Dedifferentiated amniotic fluid mesenchymal stem cell (primary cell): ENCODE data around the gene TNS2.
"Not testable (repeated sequence)": the region's sequence is repeated elsewhere in the genome, so short reads cannot be mapped to it uniquely, and the experiment has no call there.

Experiments
- DNase-seq: peaks from one replicate; pipeline ENCODE4 v3.0.0-alpha.2; 2016; ENCODE audit errors: extremely low spot score

The TNS2 gene

GRCh38 chr12:53093777-53094393, 44.0 kb downstream of the TNS2 start:
- no peak for DNase-seq

- DNase-seq = no peak
Measured at GRCh38 chr12:53094394-53094787, 44.5 kb downstream of the TNS2 start.

GRCh38 chr12:53094796-53095595, 45.1 kb downstream of the TNS2 start:
- DNase-seq = not testable (repeated sequence)

GRCh38 chr12:53095596-53095895, 45.7 kb downstream of the TNS2 start:
- not testable (repeated sequence) for DNase-seq

GRCh38 chr12:53096089-53096741, 46.4 kb downstream of the TNS2 start:
- DNase-seq = peak; percentile 86

- DNase-seq = no peak
Measured at GRCh38 chr12:53096759-53097158, 46.9 kb downstream of the TNS2 start.

GRCh38 chr12:53097207-53097563, 47.3 kb downstream of the TNS2 start:
- DNase-seq = no peak

- peak; percentile 24 for DNase-seq
Measured at GRCh38 chr12:53097564-53098353, 47.9 kb downstream of the TNS2 start, which contains the start of gene IGFBP6. Gene IGFBP6 (plus strand): TSS chr12:53097667. CDS start chr12:53097718, 51 bp downstream.

GRCh38 chr12:53098354-53098981, 48.6 kb downstream of the TNS2 start:
- DNase-seq = peak; percentile 40

GRCh38 chr12:53099071-53099882, 49.4 kb downstream of the TNS2 start:
- peak; percentile 94 for DNase-seq

- no peak for DNase-seq
Measured at GRCh38 chr12:53100466-53101151, 50.7 kb downstream of the TNS2 start.

- no peak for DNase-seq
Measured at GRCh38 chr12:53101266-53101665, 51.4 kb downstream of the TNS2 start.

GRCh38 chr12:53101931-53102781, 52.3 kb downstream of the TNS2 start:
- DNase-seq = no peak

- no peak for DNase-seq
Measured at GRCh38 chr12:53102883-53103807, 53.3 kb downstream of the TNS2 start, which contains the start of gene SOAT2. Gene SOAT2 (plus strand): TSS chr12:53103486. CDS start chr12:53103578, 92 bp downstream.

GRCh38 chr12:53103860-53104305, 54.0 kb downstream of the TNS2 start:
- no peak for DNase-seq

GRCh38 chr12:53105256-53105655, 55.4 kb downstream of the TNS2 start:
- DNase-seq = no peak

- no peak for DNase-seq
Measured at GRCh38 chr12:53105712-53106439, 56.0 kb downstream of the TNS2 start.
